Measurements from ENCODE around the gene NOS1AP. TPM values are rescaled to one million over a fixed set of nuclear protein-coding genes. Genes with fewer than 3 reads are reported as not detected.

Gene NOS1AP
- total RNA-seq, 4 donors from 2014 or later = 8.5 to 34.8 (median 14.1) TPM

DNA sequence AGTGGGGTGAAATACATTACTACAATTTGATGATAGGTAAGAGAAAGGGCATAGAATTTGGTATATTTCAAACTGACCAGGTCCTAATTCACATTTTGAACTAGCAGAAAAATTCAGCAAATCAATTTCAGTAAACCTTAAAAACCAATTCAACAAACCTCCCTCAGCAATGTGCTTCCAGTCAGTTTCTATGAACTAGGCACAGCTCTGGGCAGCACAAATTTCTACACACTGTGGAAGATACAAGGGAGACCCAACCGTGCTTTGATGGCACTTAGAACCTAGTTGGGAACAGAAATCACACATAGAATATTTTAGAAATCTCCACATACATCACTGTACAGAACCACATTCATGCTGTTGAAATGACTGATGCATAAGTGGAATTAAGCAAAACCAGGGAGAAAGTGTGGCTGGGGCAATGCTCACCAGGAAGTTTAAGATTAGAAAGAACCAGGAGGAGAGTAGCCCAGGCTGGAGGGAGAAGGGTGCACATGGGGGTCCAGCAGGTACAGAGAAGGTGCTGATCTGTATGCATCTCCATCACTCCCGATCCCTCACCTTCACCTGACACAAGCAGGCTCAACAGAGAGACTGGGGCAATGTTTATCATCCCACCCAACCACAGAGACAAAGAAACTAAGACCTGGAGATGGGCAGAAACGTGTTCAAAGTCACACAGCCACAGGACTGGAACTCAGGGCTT is 326.9 kb downstream of the NOS1AP start:
- 63 to 83% methylated on average over 2 to 3 of the region's 3 CpGs for WGBS, 2 donors (ENCODE audit: low coverage in 1 of 2)
- no peak for DNase-seq
- H3K4me3 ChIP-seq = no peak overlapping the region
- H3K36me3 ChIP-seq = no peaks in the 10 kb centered on the region
- peaks cover 0 to 6% (median 0%) of the 10 kb centered on the region in 4 donors for H3K4me1 ChIP-seq
- H3K27ac ChIP-seq = no peak overlapping the region
- H3K9me3 ChIP-seq = no peaks in the 10 kb centered on the region
- in situ Hi-C loops (cut with MboI; ENCODE audit: low pct_ligation_motif_present in 1 of 4, low pct_unique_long_range_greater_than_20kb in 1 of 4, low sequenced_read_pairs in 3 of 4) (loop anchor here in 2 of 4 donors (10.0 to 25.0 kb wide), 2 partner anchors 342 to 609 kb away; no protein-coding TSS in a partner anchor), intact Hi-C loops (cut with DNase I; ENCODE audit: low total_unique reads) (loop anchor here (5.0 kb wide), 1 partner anchor 339 kb away; no protein-coding TSS in a partner anchor)
- TF ChIP-seq EP300 (IDR thresholded peaks at IDR 0.05; ENCODE audit: low read depth) = no peak
- TF ChIP-seq POLR2AphosphoS5 (IDR thresholded peaks at IDR 0.05) = no peak
- TF ChIP-seq POLR2A (IDR thresholded peaks at IDR 0.05) = no peak
- TF ChIP-seq, protein P1, sequence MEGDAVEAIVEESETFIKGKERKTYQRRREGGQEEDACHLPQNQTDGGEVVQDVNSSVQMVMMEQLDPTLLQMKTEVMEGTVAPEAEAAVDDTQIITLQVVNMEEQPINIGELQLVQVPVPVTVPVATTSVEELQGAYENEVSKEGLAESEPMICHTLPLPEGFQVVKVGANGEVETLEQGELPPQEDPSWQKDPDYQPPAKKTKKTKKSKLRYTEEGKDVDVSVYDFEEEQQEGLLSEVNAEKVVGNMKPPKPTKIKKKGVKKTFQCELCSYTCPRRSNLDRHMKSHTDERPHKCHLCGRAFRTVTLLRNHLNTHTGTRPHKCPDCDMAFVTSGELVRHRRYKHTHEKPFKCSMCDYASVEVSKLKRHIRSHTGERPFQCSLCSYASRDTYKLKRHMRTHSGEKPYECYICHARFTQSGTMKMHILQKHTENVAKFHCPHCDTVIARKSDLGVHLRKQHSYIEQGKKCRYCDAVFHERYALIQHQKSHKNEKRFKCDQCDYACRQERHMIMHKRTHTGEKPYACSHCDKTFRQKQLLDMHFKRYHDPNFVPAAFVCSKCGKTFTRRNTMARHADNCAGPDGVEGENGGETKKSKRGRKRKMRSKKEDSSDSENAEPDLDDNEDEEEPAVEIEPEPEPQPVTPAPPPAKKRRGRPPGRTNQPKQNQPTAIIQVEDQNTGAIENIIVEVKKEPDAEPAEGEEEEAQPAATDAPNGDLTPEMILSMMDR (IDR thresholded peaks at IDR 0.05) = no peak
- peaks cover 8% of the 10 kb centered on the region for H3K27me3 ChIP-seq

DNA sequence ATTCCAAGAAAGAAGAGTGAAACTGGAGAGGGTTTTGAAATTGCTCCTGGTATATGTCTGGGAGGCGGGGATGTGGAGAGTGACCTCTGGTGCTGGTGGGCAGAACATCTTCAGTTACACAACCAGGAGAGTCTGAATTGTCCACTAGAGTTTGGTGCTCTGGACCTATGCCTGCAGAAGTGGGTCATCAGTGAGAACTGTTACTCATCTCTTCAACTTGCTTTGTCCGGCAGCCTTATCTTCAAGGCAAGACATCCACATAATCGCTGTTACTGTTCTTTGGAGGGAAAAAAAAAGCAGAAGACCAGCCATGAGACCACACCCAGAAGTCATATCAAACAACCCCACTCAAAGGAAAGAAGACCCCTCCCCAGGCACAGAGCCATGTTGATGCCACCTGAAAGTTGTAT is 327.6 kb downstream of the NOS1AP start:
- H3K27me3 ChIP-seq = peaks cover 8% of the 10 kb centered on the region
- no peak for DNase-seq
- no peaks in the 10 kb centered on the region for H3K9me3 ChIP-seq
- no peak for TF ChIP-seq EP300 (IDR thresholded peaks at IDR 0.05; ENCODE audit: low read depth)
- TF ChIP-seq, protein P1 (IDR thresholded peaks at IDR 0.05) = no peak
- TF ChIP-seq POLR2AphosphoS5 (IDR thresholded peaks at IDR 0.05) = no peak
- no peak for TF ChIP-seq POLR2A (IDR thresholded peaks at IDR 0.05)
- H3K36me3 ChIP-seq = no peaks in the 10 kb centered on the region
- in situ Hi-C loops (cut with MboI; ENCODE audit: low pct_ligation_motif_present in 1 of 4, low pct_unique_long_range_greater_than_20kb in 1 of 4, low sequenced_read_pairs in 3 of 4) (loop anchor here in 2 of 4 donors (10.0 to 25.0 kb wide), 2 partner anchors 342 to 610 kb away; no protein-coding TSS in a partner anchor), intact Hi-C loops (cut with DNase I; ENCODE audit: low total_unique reads) (loop anchor here (5.0 kb wide), 1 partner anchor 340 kb away; no protein-coding TSS in a partner anchor)
- WGBS, 2 donors (ENCODE audit: low coverage in 1 of 2) = 81 to 88% methylated on average over 2 to 3 of the region's 3 CpGs
- H3K27ac ChIP-seq = no peak overlapping the region
- no peaks in the 10 kb centered on the region for H3K4me1 ChIP-seq
- no peak overlapping the region for H3K4me3 ChIP-seq

DNA sequence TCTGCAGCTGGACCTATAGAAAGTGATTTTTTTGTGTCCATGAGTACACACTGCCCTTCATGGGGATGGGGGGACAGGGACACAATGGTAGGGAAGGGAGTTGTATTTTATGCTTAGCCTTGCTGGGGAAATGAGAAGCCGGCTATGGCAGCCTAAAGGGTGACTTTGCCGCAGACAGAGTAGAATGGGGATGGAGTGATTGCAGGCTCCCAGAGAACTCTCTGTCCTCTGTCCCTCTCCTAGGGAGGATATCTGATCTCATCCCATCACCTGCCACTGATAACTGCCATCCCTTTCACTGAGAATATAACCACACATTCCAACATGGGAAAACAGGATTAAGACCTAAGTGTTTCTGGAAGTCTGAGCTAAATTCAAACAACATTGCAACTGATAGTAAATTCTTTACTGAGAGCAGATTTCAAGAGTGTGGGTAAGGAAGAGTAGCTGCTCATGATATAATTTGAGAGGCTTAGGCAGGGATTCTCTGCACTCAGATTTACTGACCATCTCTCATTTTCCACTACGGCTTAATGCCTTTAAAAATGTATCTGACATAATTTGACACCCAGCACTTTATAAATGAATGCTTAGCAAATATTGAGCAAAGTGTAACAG is 328.6 kb downstream of the NOS1AP start:
- in situ Hi-C loops (cut with MboI; ENCODE audit: low pct_ligation_motif_present in 1 of 4, low pct_unique_long_range_greater_than_20kb in 1 of 4, low sequenced_read_pairs in 3 of 4) = loop anchor here in 2 of 4 donors (10.0 to 25.0 kb wide), 2 partner anchors 343 to 611 kb away; no protein-coding TSS in a partner anchor
- WGBS, 2 donors (ENCODE audit: low coverage in 1 of 2) = 76 to 100% methylated on average over 1 to 3 of the region's 3 CpGs
- Histone ChIP-seq H3K36me3 (no peaks in the 10 kb centered on the region), H3K9me3 (no peaks in the 10 kb centered on the region), H3K27ac (no peak overlapping the region), H3K27me3 (peaks cover 8% of the 10 kb centered on the region), H3K4me3 (no peak overlapping the region), H3K4me1 (no peaks in the 10 kb centered on the region)
- no peak for DNase-seq
- intact Hi-C loops (cut with DNase I; ENCODE audit: low total_unique reads) = loop anchor here (5.0 kb wide), 1 partner anchor 341 kb away; no protein-coding TSS in a partner anchor
- TF ChIP-seq POLR2AphosphoS5 (IDR thresholded peaks at IDR 0.05) (no peak), POLR2A (IDR thresholded peaks at IDR 0.05) (no peak), EP300 (IDR thresholded peaks at IDR 0.05; ENCODE audit: low read depth) (no peak)
- TF ChIP-seq, protein P1 (IDR thresholded peaks at IDR 0.05) = no peak

DNA sequence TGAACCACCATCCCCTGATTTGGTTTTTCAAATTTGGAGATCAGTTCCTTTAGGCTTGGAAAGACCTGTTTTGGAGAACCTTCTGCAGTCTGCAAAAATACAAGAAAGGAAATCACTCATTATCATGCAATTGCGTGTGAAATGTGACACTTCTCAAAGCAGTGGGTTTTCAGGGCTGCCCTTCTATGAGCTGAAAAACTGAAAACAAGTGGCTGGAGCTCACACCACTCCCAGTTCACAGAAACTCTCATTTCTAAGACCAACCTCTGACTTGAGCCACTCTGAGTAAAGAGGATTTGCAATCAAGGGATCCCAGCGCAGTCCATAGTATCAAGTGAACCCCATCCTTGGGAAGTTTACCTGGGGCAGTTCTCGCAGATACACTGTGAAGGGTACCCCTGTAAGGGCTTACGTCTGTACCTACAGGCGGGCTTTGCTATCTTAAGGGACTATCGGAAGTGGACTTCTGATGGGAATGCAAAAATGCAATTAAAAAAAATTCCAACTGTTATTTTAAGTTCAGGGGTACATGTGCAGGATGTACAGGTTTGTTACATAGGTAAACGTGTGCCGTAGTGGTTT is 329.6 kb downstream of the NOS1AP start:
- in situ Hi-C loops (cut with MboI; ENCODE audit: low pct_ligation_motif_present in 1 of 4, low pct_unique_long_range_greater_than_20kb in 1 of 4, low sequenced_read_pairs in 3 of 4) = loop anchor here in 2 of 4 donors (10.0 to 25.0 kb wide), 2 partner anchors 344 to 612 kb away; no protein-coding TSS in a partner anchor
- no peak overlapping the region for H3K4me3 ChIP-seq
- no peak for TF ChIP-seq POLR2A (IDR thresholded peaks at IDR 0.05)
- TF ChIP-seq EP300 (IDR thresholded peaks at IDR 0.05; ENCODE audit: low read depth) = no peak
- no peak for TF ChIP-seq POLR2AphosphoS5 (IDR thresholded peaks at IDR 0.05)
- TF ChIP-seq, protein P1 (IDR thresholded peaks at IDR 0.05) = no peak
- peaks cover 8% of the 10 kb centered on the region for H3K27me3 ChIP-seq
- H3K9me3 ChIP-seq = no peaks in the 10 kb centered on the region
- H3K27ac ChIP-seq = no peak overlapping the region
- no peaks in the 10 kb centered on the region for H3K4me1 ChIP-seq
- intact Hi-C loops (cut with DNase I; ENCODE audit: low total_unique reads) = loop anchor here (5.0 kb wide), 1 partner anchor 342 kb away; no protein-coding TSS in a partner anchor
- DNase-seq = no peak
- H3K36me3 ChIP-seq = no peaks in the 10 kb centered on the region
- 83 to 84% methylated on average over 2 to 8 of the region's 8 CpGs for WGBS, 2 donors (ENCODE audit: low coverage in 1 of 2)

All from transverse colon (tissue), 4 donors.